ENCODE results near the gene PRKCG. TPM values are rescaled to one million over a fixed set of nuclear protein-coding genes. Genes with fewer than 3 reads are reported as not detected.
A peak's percentile ranks its signal among the peaks of the same experiment; 100 is the strongest.
"Not testable (repeated sequence)": the region's sequence is repeated elsewhere in the genome, so short reads cannot be mapped to it uniquely, and the experiment has no call there.

PRKCG gene
- total and polyA plus RNA-seq, 2 donors from 2014 or later: not detected

DNA sequence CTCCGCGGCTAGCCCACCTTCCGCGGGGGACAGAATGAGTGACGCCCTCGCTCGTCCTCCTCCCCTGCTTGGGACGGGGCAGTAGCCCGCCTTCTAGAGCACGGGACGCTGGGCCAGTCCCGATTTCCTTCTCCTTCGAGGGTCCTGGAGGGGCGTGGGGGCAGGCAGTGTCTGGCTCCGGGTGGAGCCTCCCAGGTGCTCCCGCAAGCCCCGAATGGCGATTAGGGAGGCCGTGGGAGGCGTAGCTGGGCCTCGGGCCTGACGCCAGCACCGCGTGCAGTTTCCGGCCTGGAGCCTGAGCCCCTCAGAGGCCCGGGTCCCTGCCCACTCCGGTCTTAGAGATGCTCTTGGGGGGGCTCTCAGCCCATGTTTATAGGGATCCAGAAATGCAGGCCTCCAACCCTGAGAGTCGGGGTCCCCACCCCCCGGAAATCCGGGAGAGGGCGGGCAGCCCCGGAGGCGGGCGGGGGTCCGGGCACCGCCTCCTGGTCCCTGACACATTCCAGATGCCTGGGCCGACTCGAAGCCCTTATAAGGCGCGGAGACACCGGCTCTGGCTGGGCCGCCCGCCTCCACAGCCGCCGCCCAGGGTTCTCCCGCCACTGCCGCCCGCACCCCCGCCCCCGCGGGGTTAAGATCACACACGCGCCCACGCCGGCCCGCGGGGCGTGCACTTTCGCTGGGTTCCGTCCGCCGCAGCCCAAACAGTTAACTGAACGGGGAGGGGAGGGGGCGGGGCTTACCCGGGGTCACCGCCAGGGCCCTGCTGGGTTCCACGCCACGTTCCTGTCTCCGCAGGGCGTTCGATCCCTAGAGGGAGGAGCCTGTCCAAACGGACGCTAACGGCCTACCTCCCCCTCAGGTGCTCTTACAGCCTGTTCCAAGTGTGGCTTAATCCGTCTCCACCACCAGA lies 12.8 kb upstream of the PRKCG start:
- Histone ChIP-seq H3K27me3 (ENCODE audit: control insufficient read depth, insufficient read depth, low read length) (no peaks in the 10 kb centered on the region), H3K9ac (ENCODE audit: low read length in 3 of 3) (peak overlapping the region; percentile 41 to 88 (median 76)), H3K4me1 (ENCODE audit: control insufficient read depth in 2 of 3, insufficient read depth in 2 of 3, low read depth in 1 of 3, low read length in 3 of 3) (peaks cover 0 to 4% (median 0%) of the 10 kb centered on the region in 3 donors), H3K27ac (ENCODE audit: low read depth in 2 of 2, low read length in 2 of 2) (peak overlapping the region; percentile 83 to 88), H3K36me3 (ENCODE audit: control insufficient read depth in 2 of 3, insufficient read depth in 3 of 3, low read length in 3 of 3) (no peaks in the 10 kb centered on the region), H3K4me3 (ENCODE audit: low read length in 3 of 3) (peak overlapping the region; percentile 72 to 95 (median 76)), H3K9me3 (ENCODE audit: control insufficient read depth in 2 of 3, insufficient read depth in 1 of 3, low read length in 3 of 3) (no peaks in the 10 kb centered on the region)
- TF ChIP-seq, protein P1, sequence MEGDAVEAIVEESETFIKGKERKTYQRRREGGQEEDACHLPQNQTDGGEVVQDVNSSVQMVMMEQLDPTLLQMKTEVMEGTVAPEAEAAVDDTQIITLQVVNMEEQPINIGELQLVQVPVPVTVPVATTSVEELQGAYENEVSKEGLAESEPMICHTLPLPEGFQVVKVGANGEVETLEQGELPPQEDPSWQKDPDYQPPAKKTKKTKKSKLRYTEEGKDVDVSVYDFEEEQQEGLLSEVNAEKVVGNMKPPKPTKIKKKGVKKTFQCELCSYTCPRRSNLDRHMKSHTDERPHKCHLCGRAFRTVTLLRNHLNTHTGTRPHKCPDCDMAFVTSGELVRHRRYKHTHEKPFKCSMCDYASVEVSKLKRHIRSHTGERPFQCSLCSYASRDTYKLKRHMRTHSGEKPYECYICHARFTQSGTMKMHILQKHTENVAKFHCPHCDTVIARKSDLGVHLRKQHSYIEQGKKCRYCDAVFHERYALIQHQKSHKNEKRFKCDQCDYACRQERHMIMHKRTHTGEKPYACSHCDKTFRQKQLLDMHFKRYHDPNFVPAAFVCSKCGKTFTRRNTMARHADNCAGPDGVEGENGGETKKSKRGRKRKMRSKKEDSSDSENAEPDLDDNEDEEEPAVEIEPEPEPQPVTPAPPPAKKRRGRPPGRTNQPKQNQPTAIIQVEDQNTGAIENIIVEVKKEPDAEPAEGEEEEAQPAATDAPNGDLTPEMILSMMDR (IDR thresholded peaks at IDR 0.05; ENCODE audit: borderline replicate concordance, extremely low read depth, insufficient read depth): no peak
- FAIRE-seq: no peak
- DNase-seq: peak; percentile 91 to 97 (median 95)
- intact Hi-C loops (cut with DNase I): no loop called here

GRCh38 chr19:53869805-53870484 lies 12.1 kb upstream of the PRKCG start:
- H3K27me3 ChIP-seq (ENCODE audit: control insufficient read depth, insufficient read depth, low read length); intact Hi-C loops (cut with DNase I); H3K9me3 ChIP-seq (ENCODE audit: control insufficient read depth in 2 of 3, insufficient read depth in 1 of 3, low read length in 3 of 3); H3K36me3 ChIP-seq (ENCODE audit: control insufficient read depth in 2 of 3, insufficient read depth in 3 of 3, low read length in 3 of 3); H3K4me1 ChIP-seq (ENCODE audit: control insufficient read depth in 2 of 3, insufficient read depth in 2 of 3, low read depth in 1 of 3, low read length in 3 of 3); DNase-seq; FAIRE-seq: not testable (repeated sequence)
- peak overlapping the region; percentile 72 to 95 (median 76) for H3K4me3 ChIP-seq (ENCODE audit: low read length in 3 of 3)
- H3K27ac ChIP-seq (ENCODE audit: low read depth in 2 of 2, low read length in 2 of 2): peak overlapping the region; percentile 80 to 83
- H3K9ac ChIP-seq (ENCODE audit: low read length in 3 of 3): peak overlapping the region in 2 of 3 donors; percentile 76 to 88

- Histone ChIP-seq H3K9ac (ENCODE audit: low read length in 3 of 3) (no peak overlapping the region), H3K9me3 (ENCODE audit: control insufficient read depth in 2 of 3, insufficient read depth in 1 of 3, low read length in 3 of 3) (no peaks in the 10 kb centered on the region), H3K4me1 (ENCODE audit: control insufficient read depth in 2 of 3, insufficient read depth in 2 of 3, low read depth in 1 of 3, low read length in 3 of 3) (peaks cover 0 to 4% (median 0%) of the 10 kb centered on the region in 3 donors), H3K36me3 (ENCODE audit: control insufficient read depth in 2 of 3, insufficient read depth in 3 of 3, low read length in 3 of 3) (peaks cover 0 to 3% (median 0%) of the 10 kb centered on the region in 3 donors), H3K27ac (ENCODE audit: low read depth in 2 of 2, low read length in 2 of 2) (no peak overlapping the region), H3K27me3 (ENCODE audit: control insufficient read depth, insufficient read depth, low read length) (no peaks in the 10 kb centered on the region), H3K4me3 (ENCODE audit: low read length in 3 of 3) (no peak overlapping the region)
- TF ChIP-seq, protein P1 (IDR thresholded peaks at IDR 0.05; ENCODE audit: borderline replicate concordance, extremely low read depth, insufficient read depth): no peak
- DNase-seq: no peak
- no peak for FAIRE-seq
- intact Hi-C loops (cut with DNase I): no loop called here
These were observed 11.5 kb upstream of the PRKCG start for GRCh38 chr19:53870485-53870844.

DNA sequence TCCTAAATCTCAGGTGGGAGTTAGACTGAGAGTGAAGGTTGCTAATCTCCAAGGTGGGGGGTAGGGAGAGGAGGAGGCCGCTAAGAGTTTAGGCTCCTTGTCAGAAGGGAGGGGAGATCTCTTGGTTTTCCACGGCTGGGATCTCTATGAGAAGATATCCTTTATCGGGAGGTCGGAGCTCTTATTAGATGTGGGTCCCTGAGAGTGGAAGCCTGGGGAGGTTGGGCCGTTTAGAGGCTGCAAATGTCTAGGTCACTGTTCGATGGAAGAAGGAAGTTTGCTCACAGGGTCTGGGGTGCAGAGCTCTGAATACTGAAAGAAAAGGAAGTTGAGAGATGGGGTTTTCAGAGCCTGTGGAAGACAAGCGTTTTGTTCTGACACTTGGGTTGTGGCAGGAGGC lies 10.5 kb upstream of the PRKCG start:
- peaks cover 0 to 2% (median 0%) of the 10 kb centered on the region in 3 donors for H3K4me1 ChIP-seq (ENCODE audit: control insufficient read depth in 2 of 3, insufficient read depth in 2 of 3, low read depth in 1 of 3, low read length in 3 of 3)
- intact Hi-C loops (cut with DNase I): no loop called here

More for the DNA sequence above, 10.5 kb upstream of the PRKCG start:
- FAIRE-seq: no peak
- Histone ChIP-seq H3K36me3 (ENCODE audit: control insufficient read depth in 2 of 3, insufficient read depth in 3 of 3, low read length in 3 of 3) (peaks cover 0 to 3% (median 0%) of the 10 kb centered on the region in 3 donors), H3K9me3 (ENCODE audit: control insufficient read depth in 2 of 3, insufficient read depth in 1 of 3, low read length in 3 of 3) (no peaks in the 10 kb centered on the region), H3K27ac (ENCODE audit: low read depth in 2 of 2, low read length in 2 of 2) (no peak overlapping the region), H3K9ac (ENCODE audit: low read length in 3 of 3) (no peak overlapping the region), H3K4me3 (ENCODE audit: low read length in 3 of 3) (no peak overlapping the region), H3K27me3 (ENCODE audit: control insufficient read depth, insufficient read depth, low read length) (no peaks in the 10 kb centered on the region)
- DNase-seq: no peak
- TF ChIP-seq, protein P1 (IDR thresholded peaks at IDR 0.05; ENCODE audit: borderline replicate concordance, extremely low read depth, insufficient read depth): no peak

Measured in kidney (tissue), 14 donors.